ENCODE results near the gene TBC1D21.

DNA sequence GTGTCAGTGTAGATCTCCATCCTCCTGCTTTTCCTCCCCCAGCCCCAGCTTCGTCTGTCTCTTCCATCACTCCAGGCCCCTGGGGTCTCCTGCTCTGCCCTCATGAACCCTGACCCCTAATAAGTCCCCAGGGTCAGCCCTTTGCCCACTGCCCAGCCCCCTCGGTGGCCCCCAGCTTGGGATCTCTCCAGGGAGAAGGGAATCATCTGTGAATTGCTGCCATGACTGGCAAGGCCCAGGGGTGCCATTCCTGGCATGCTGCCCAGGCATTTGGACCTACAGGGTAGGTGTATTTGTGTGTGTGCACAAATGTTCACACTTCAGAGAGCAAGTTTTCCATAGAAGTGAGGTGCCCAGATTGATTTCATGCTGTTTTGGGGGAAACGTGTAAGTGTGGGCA lies 5.9 kb upstream of the TBC1D21 start:
- TF ChIP-seq CTCF (conservative IDR thresholded peaks at IDR 0.05): no peak
- no peak for TF ChIP-seq ZFX (IDR thresholded peaks at IDR 0.05)

Data from C4-2B (cell line).